ENCODE data around the gene LRRIQ1.

GRCh38 chr12:85260896-85261295 is 224.7 kb downstream of the LRRIQ1 start:
- no peak for TF ChIP-seq ATF7 (IDR thresholded peaks at IDR 0.05)
- TF ChIP-seq ATF7 (CRISPR knock-in tag; IDR thresholded peaks at IDR 0.05): no peak
- no peak for TF ChIP-seq ZNF792 (CRISPR knock-in tag; IDR thresholded peaks at IDR 0.05)
- TF ChIP-seq CTCF (CRISPR knock-in tag; IDR thresholded peaks at IDR 0.05): no peak
